ENCODE results near the gene UST. TPM values are rescaled to one million over a fixed set of nuclear protein-coding genes. Genes with fewer than 3 reads are reported as not detected.

Gene UST
- total RNA-seq, 1 donor, result 13.0 TPM

- no peak for TF ChIP-seq CTCF (IDR thresholded peaks at IDR 0.05; ENCODE audit: insufficient read depth, low read depth, low read length)
- DNase-seq (ENCODE audit: low read depth), result no peak
- H3K4me3 ChIP-seq (ENCODE audit: low read depth, low read length), result no peak overlapping the region
Observed at GRCh38 chr6:148713921-148714320, 32.9 kb upstream of the UST start.

- no peak overlapping the region for H3K4me3 ChIP-seq (ENCODE audit: low read depth, low read length)
- DNase-seq (ENCODE audit: low read depth), result peak; percentile 48
- no peak for TF ChIP-seq CTCF (IDR thresholded peaks at IDR 0.05; ENCODE audit: insufficient read depth, low read depth, low read length)
Observed at GRCh38 chr6:148716811-148717210, 30.0 kb upstream of the UST start.

- no peak for TF ChIP-seq CTCF (IDR thresholded peaks at IDR 0.05; ENCODE audit: insufficient read depth, low read depth, low read length)
- no peak overlapping the region for H3K4me3 ChIP-seq (ENCODE audit: low read depth, low read length)
- DNase-seq (ENCODE audit: low read depth), result peak; percentile 20
Observed at GRCh38 chr6:148720406-148720805, 26.4 kb upstream of the UST start.

- no peak overlapping the region for H3K4me3 ChIP-seq (ENCODE audit: low read depth, low read length)
- TF ChIP-seq CTCF (IDR thresholded peaks at IDR 0.05; ENCODE audit: insufficient read depth, low read depth, low read length), result no peak
- DNase-seq (ENCODE audit: low read depth), result no peak
Observed at GRCh38 chr6:148720897-148721296, 25.9 kb upstream of the UST start.

- TF ChIP-seq CTCF (IDR thresholded peaks at IDR 0.05; ENCODE audit: insufficient read depth, low read depth, low read length), result no peak
- H3K4me3 ChIP-seq (ENCODE audit: low read depth, low read length), result no peak overlapping the region
- DNase-seq (ENCODE audit: low read depth), result peak; percentile 60
Observed at GRCh38 chr6:148723484-148723883, 23.3 kb upstream of the UST start.

GRCh38 chr6:148724428-148724827 lies 22.4 kb upstream of the UST start:
- no peak for TF ChIP-seq CTCF (IDR thresholded peaks at IDR 0.05; ENCODE audit: insufficient read depth, low read depth, low read length)
- DNase-seq (ENCODE audit: low read depth), result no peak
- H3K4me3 ChIP-seq (ENCODE audit: low read depth, low read length), result no peak overlapping the region

GRCh38 chr6:148727104-148727503 lies 19.7 kb upstream of the UST start:
- no peak overlapping the region for H3K4me3 ChIP-seq (ENCODE audit: low read depth, low read length)
- no peak for DNase-seq (ENCODE audit: low read depth)
- no peak for TF ChIP-seq CTCF (IDR thresholded peaks at IDR 0.05; ENCODE audit: insufficient read depth, low read depth, low read length)
